DMS53 (cell line): ENCODE results near the gene TFDP2.
"Not testable (repeated sequence)": the region's sequence is repeated elsewhere in the genome, so short reads cannot be mapped to it uniquely, and the experiment has no call there.

Experiments
- DNase-seq: peaks from one replicate; lab custom pipeline; 2025; lab: John Stamatoyannopoulos, UW

TFDP2 gene

GRCh38 chr3:142127941-142128658 lies 21.2 kb downstream of the TFDP2 start:
- DNase-seq, result no peak

- DNase-seq, result no peak
These were observed 25.1 kb downstream of the TFDP2 start for GRCh38 chr3:142124243-142124642.

GRCh38 chr3:142120707-142121106 lies 28.6 kb downstream of the TFDP2 start:
- no peak for DNase-seq

GRCh38 chr3:142118911-142119310 lies 30.4 kb downstream of the TFDP2 start:
- DNase-seq, result no peak

- DNase-seq, result peak; percentile 82
These were observed 32.1 kb downstream of the TFDP2 start for GRCh38 chr3:142117056-142117851.

GRCh38 chr3:142115867-142116668 lies 33.3 kb downstream of the TFDP2 start:
- DNase-seq, result no peak

GRCh38 chr3:142112601-142113000 lies 36.7 kb downstream of the TFDP2 start:
- DNase-seq, result no peak

GRCh38 chr3:142106548-142106947 lies 42.8 kb downstream of the TFDP2 start:
- DNase-seq, result no peak

GRCh38 chr3:142105991-142106390 lies 43.4 kb downstream of the TFDP2 start:
- no peak for DNase-seq

GRCh38 chr3:142104763-142105162 lies 44.6 kb downstream of the TFDP2 start:
- DNase-seq, result no peak

GRCh38 chr3:142098964-142099363 lies 50.4 kb downstream of the TFDP2 start:
- DNase-seq, result no peak

- no peak for DNase-seq
These were observed 52.1 kb downstream of the TFDP2 start for GRCh38 chr3:142097099-142097843.

- DNase-seq, result no peak
These were observed 53.5 kb downstream of the TFDP2 start for GRCh38 chr3:142095841-142096240.

GRCh38 chr3:142088925-142089324 lies 60.4 kb downstream of the TFDP2 start:
- DNase-seq, result not testable (repeated sequence)

GRCh38 chr3:142088522-142088921 lies 60.8 kb downstream of the TFDP2 start:
- no peak for DNase-seq

GRCh38 chr3:142087676-142088075 lies 61.7 kb downstream of the TFDP2 start:
- DNase-seq, result no peak

- peak; percentile 79 for DNase-seq
These were observed 62.7 kb downstream of the TFDP2 start for GRCh38 chr3:142086581-142087090.

- DNase-seq, result no peak
These were observed 68.2 kb downstream of the TFDP2 start for GRCh38 chr3:142081178-142081577.

- peak; percentile 93 for DNase-seq
These were observed 71.4 kb downstream of the TFDP2 start for GRCh38 chr3:142077859-142078500.

GRCh38 chr3:142077155-142077858 lies 72.0 kb downstream of the TFDP2 start:
- peak; percentile 47 for DNase-seq
